SK-N-SH (cell line): Measurements from ENCODE around the gene KRT17.

ENCODE experiments used
- CHD2 ChIP-seq: fragments of 150-350 bp; IDR thresholded peaks from 2 replicates; pipeline ENCODE4 v1.6.1; 2018; ENCODE audit warnings: low read length; ENCODE audit not compliant: partially characterized antibody
- CTCF ChIP-seq: fragments of 200-600 bp; sonication (generic); IDR thresholded peaks from 2 replicates; pipeline ENCODE4 v1.6.1; 2017; ENCODE audit warnings: antibody characterized with exemption, mild to moderate bottlenecking, moderate library complexity
- FOXM1 ChIP-seq: IDR thresholded peaks from 2 replicates; pipeline ENCODE4 v1.4.0; 2012; ENCODE audit warnings: low read depth, mild to moderate bottlenecking
- POLR2AphosphoS5 ChIP-seq: IDR thresholded peaks from 2 replicates; pipeline ENCODE4 v1.6.1; 2012; ENCODE audit warnings: low read depth, low read length
- RXRA ChIP-seq: IDR thresholded peaks from 2 replicates; pipeline ENCODE4 v1.4.0; 2012; ENCODE audit warnings: low read depth, mild to moderate bottlenecking, borderline replicate concordance
- SIN3A ChIP-seq: IDR thresholded peaks from 2 replicates; pipeline ENCODE4 v1.6.1; 2012; ENCODE audit warnings: low read depth, mild to moderate bottlenecking, low read length, moderate library complexity, borderline replicate concordance
- YY1 ChIP-seq: IDR thresholded peaks from 2 replicates; pipeline ENCODE4 v1.4.0; 2012; ENCODE audit warnings: low read depth, mild to moderate bottlenecking
- TF ChIP-seq, protein P1 (sequence below): fragments of 150-350 bp; IDR thresholded peaks from 2 replicates; pipeline ENCODE4 v1.6.1; 2017; ENCODE audit warnings: antibody characterized with exemption, low read length, low read depth, borderline replicate concordance
- TF ChIP-seq, protein P2 (sequence below): IDR thresholded peaks from 2 replicates; pipeline ENCODE4 v1.4.0; 2012; ENCODE audit warnings: low read depth

- TF ChIP-seq SIN3A: no peak
- no peak for TF ChIP-seq CTCF
- TF ChIP-seq YY1: no peak
- no peak for TF ChIP-seq POLR2AphosphoS5
- TF ChIP-seq, protein P1, sequence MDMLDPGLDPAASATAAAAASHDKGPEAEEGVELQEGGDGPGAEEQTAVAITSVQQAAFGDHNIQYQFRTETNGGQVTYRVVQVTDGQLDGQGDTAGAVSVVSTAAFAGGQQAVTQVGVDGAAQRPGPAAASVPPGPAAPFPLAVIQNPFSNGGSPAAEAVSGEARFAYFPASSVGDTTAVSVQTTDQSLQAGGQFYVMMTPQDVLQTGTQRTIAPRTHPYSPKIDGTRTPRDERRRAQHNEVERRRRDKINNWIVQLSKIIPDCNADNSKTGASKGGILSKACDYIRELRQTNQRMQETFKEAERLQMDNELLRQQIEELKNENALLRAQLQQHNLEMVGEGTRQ: no peak
- no peak for TF ChIP-seq FOXM1
- TF ChIP-seq CHD2: no peak
- TF ChIP-seq RXRA: no peak
- TF ChIP-seq, protein P2, sequence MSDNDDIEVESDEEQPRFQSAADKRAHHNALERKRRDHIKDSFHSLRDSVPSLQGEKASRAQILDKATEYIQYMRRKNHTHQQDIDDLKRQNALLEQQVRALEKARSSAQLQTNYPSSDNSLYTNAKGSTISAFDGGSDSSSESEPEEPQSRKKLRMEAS: no peak
These were observed 38.9 kb downstream of the KRT17 start for GRCh38 chr17:41585301-41586056.
